Right cardiac atrium (tissue), 5 donors: ENCODE results near the gene DNAJC17. TPM values are rescaled to one million over a fixed set of nuclear protein-coding genes. Genes with fewer than 3 reads are reported as not detected.
A peak's percentile ranks its signal among the peaks of the same experiment; 100 is the strongest.

Source experiments
- ATAC-seq, 2 donors: fragments of 200-7000 bp; cut with Tn5 transposase; one replicate each; pipeline versions ENCODE4 v1.8.0 to v1.9.1; 2020; ENCODE audit warnings: moderate library complexity in 2 of 2, mild to moderate bottlenecking in 1 of 2
- DNase-seq, 3 donors: peaks; one replicate each; pipeline ENCODE4 v3.0.0-alpha.2; 2020
- H3K27ac ChIP-seq: one replicate; pipeline ENCODE4 v1.5.1; 2013; ENCODE audit warnings: mild to moderate bottlenecking, low read length, control low read depth, moderate library complexity
- H3K27me3 ChIP-seq: one replicate; pipeline ENCODE4 v1.6.1; 2013; ENCODE audit not compliant: control insufficient read depth, insufficient read depth
- H3K4me1 ChIP-seq: one replicate; pipeline ENCODE4 v1.6.1; 2013; ENCODE audit warnings: low read length; ENCODE audit not compliant: control insufficient read depth, insufficient read depth
- H3K4me3 ChIP-seq: one replicate; pipeline ENCODE4 v1.5.1; 2013; ENCODE audit warnings: low read length, control low read depth
- H3K9me3 ChIP-seq: one replicate; pipeline ENCODE4 v1.6.1; 2013; ENCODE audit warnings: low read length; ENCODE audit not compliant: control insufficient read depth
- WGBS: extraction: QIAGEN DNeasy Blood & Tissue Kit; methylation state at CpG from one replicate; pipeline ENCODE4 v1.1.7; 2013; 5-methylcytosine and 5-hydroxymethylcytosine counted together
- intact Hi-C, 4 donors: fragments of 100-400 bp; cut with DNase I; formaldehyde crosslinking; loops; one replicate each; pipeline versions ENCODE4 v1.11.0 to v1.14.0; 2022 to 2023
- polyA plus RNA-seq: library from polyadenylated mRNA; stranded (reverse); fragments of 200-250 nt; gene quantifications from one replicate; pipeline ENCODE4 v1.2.3, GENCODE V29; 2013
- total RNA-seq, 4 donors: library from RNA; stranded (reverse); fragmentation: NEBNext Ultra II Directional; extraction: Animal tissue kit (Norgen Biotek cat#: 25700); gene quantifications; one replicate each; pipeline ENCODE4 v1.2.1, GENCODE V29; 2021
- donor health status: healthy with polysubstance abuse.
- donor health status: DM: no; HTN: yes; CAD: no.
- donor health status: DM: no; HTN: no; CAD: no.
- donor health status: DM: no; HTN: yes; CAD: no; lungs with severe emphysema.
- donor health status: DM: yes; HTN: yes; CAD: no.

Gene DNAJC17
- total and polyA plus RNA-seq, 5 donors = 17.1 to 30.6 (median 19.2) TPM

- 82% methylated on average over 7 of the region's 7 CpGs for WGBS
- H3K4me1 ChIP-seq = no peaks in the 10 kb centered on the region
- DNase-seq (no peak), ATAC-seq (no peak)
- no peaks in the 10 kb centered on the region for H3K27me3 ChIP-seq
- H3K9me3 ChIP-seq = no peaks in the 10 kb centered on the region
- intact Hi-C loops = no loop called here
- H3K27ac ChIP-seq = no peak overlapping the region
- no peak overlapping the region for H3K4me3 ChIP-seq
Observed at GRCh38 chr15:40829115-40829514, 21.8 kb upstream of the DNAJC17 start.

- 85% methylated on average over 6 of the region's 6 CpGs for WGBS
- Histone ChIP-seq H3K27me3 (no peaks in the 10 kb centered on the region), H3K27ac (no peak within 1 kb of the TSS), H3K4me1 (no peaks in the 10 kb centered on the region), H3K4me3 (no peak within 1 kb of the TSS), H3K9me3 (no peaks in the 10 kb centered on the region)
- DNase-seq = no peak
- ATAC-seq = peak in 1 of 2 donors; percentile 47
- intact Hi-C loops = no loop called here
Observed at GRCh38 chr15:40828447-40829036, 21.3 kb upstream of the DNAJC17 start, which contains the start of gene PPP1R14D. TSS of gene PPP1R14D (minus strand) at chr15:40828708. CDS start at chr15:40828641, 67 bp downstream.

GRCh38 chr15:40826423-40827075 is 19.3 kb upstream of the DNAJC17 start:
- DNase-seq = no peak
- no peaks in the 10 kb centered on the region for H3K4me1 ChIP-seq
- H3K9me3 ChIP-seq = no peaks in the 10 kb centered on the region
- no peak overlapping the region for H3K27ac ChIP-seq
- intact Hi-C loops = no loop called here
- H3K27me3 ChIP-seq = no peaks in the 10 kb centered on the region
- WGBS = 82% methylated on average over 4 of the region's 4 CpGs
- H3K4me3 ChIP-seq = no peak overlapping the region
- ATAC-seq = no peak

- DNase-seq (no peak), ATAC-seq (no peak)
- intact Hi-C loops = no loop called here
- no peak overlapping the region for H3K27ac ChIP-seq
- no peak overlapping the region for H3K4me3 ChIP-seq
- H3K9me3 ChIP-seq = no peaks in the 10 kb centered on the region
- no peaks in the 10 kb centered on the region for H3K4me1 ChIP-seq
- no peaks in the 10 kb centered on the region for H3K27me3 ChIP-seq
- WGBS = 72% methylated on average over 5 of the region's 5 CpGs
Observed at GRCh38 chr15:40825661-40826422, 18.6 kb upstream of the DNAJC17 start.

- 88% methylated on average over 1 of the region's 1 CpG for WGBS
- intact Hi-C loops = no loop called here
Observed at GRCh38 chr15:40823572-40824343, 16.5 kb upstream of the DNAJC17 start.

GRCh38 chr15:40821195-40821594 is 13.9 kb upstream of the DNAJC17 start:
- H3K4me3 ChIP-seq = no peak overlapping the region
- DNase-seq (no peak), ATAC-seq (no peak)
- 90% methylated on average over 2 of the region's 2 CpGs for WGBS
- no peaks in the 10 kb centered on the region for H3K9me3 ChIP-seq
- no peaks in the 10 kb centered on the region for H3K4me1 ChIP-seq
- intact Hi-C loops = no loop called here
- no peaks in the 10 kb centered on the region for H3K27me3 ChIP-seq
- H3K27ac ChIP-seq = no peak overlapping the region

More at GRCh38 chr15:40823572-40824343, 16.5 kb upstream of the DNAJC17 start:
- DNase-seq (no peak), ATAC-seq (no peak)
- Histone ChIP-seq H3K27me3 (no peaks in the 10 kb centered on the region), H3K9me3 (no peaks in the 10 kb centered on the region), H3K4me3 (no peak overlapping the region), H3K4me1 (no peaks in the 10 kb centered on the region), H3K27ac (no peak overlapping the region)

- intact Hi-C loops = no loop called here
- H3K9me3 ChIP-seq = no peaks in the 10 kb centered on the region
- 75% methylated on average over 7 of the region's 7 CpGs for WGBS
- no peak for DNase-seq
- no peaks in the 10 kb centered on the region for H3K27me3 ChIP-seq
- ATAC-seq = no peak
- no peak overlapping the region for H3K4me3 ChIP-seq
- H3K27ac ChIP-seq = no peak overlapping the region
- H3K4me1 ChIP-seq = peaks cover 4% of the 10 kb centered on the region
Observed at GRCh38 chr15:40819048-40819447, 11.8 kb upstream of the DNAJC17 start.

GRCh38 chr15:40815042-40815698 is 7.9 kb upstream of the DNAJC17 start:
- no peak overlapping the region for H3K27ac ChIP-seq
- H3K27me3 ChIP-seq = no peaks in the 10 kb centered on the region
- no peaks in the 10 kb centered on the region for H3K9me3 ChIP-seq
- DNase-seq (peak; percentile 38 to 71 (median 55)), ATAC-seq (peak; percentile 41 to 59)
- intact Hi-C loops = no loop called here
- H3K4me3 ChIP-seq = no peak overlapping the region
- WGBS = 69% methylated on average over 4 of the region's 4 CpGs
- peaks cover 4% of the 10 kb centered on the region for H3K4me1 ChIP-seq

GRCh38 chr15:40812721-40813425 is 5.6 kb upstream of the DNAJC17 start:
- Histone ChIP-seq H3K27ac (no peak overlapping the region), H3K4me1 (peaks cover 4% of the 10 kb centered on the region), H3K27me3 (no peaks in the 10 kb centered on the region), H3K4me3 (no peak overlapping the region), H3K9me3 (no peaks in the 10 kb centered on the region)
- no peak for DNase-seq
- ATAC-seq = no peak
- WGBS = 92% methylated on average over 12 of the region's 12 CpGs
- intact Hi-C loops = no loop called here

- no peak overlapping the region for H3K4me3 ChIP-seq
- no peak overlapping the region for H3K27ac ChIP-seq
- H3K4me1 ChIP-seq = peaks cover 3% of the 10 kb centered on the region
- DNase-seq = peak in 1 of 3 donors; percentile 57
- no peaks in the 10 kb centered on the region for H3K9me3 ChIP-seq
- 67% methylated on average over 8 of the region's 8 CpGs for WGBS
- intact Hi-C loops = no loop called here
- ATAC-seq = no peak
- no peaks in the 10 kb centered on the region for H3K27me3 ChIP-seq
Observed at GRCh38 chr15:40808861-40809450, 1.7 kb upstream of the DNAJC17 start.
